ENCODE results near the gene BMP7. TPM values are rescaled to one million over a fixed set of nuclear protein-coding genes. Genes with fewer than 3 reads are reported as not detected.
"Not testable (repeated sequence)": the region's sequence is repeated elsewhere in the genome, so short reads cannot be mapped to it uniquely, and the experiment has no call there.

The BMP7 gene
- total RNA-seq, 1 donor: not detected

GRCh38 chr20:57267158-57267821, 849 bp upstream of the BMP7 start:
- no peaks in the 10 kb centered on the region for H3K79me2 ChIP-seq (ENCODE audit: insufficient read depth, low read length)
- no peaks in the 10 kb centered on the region for H4K20me1 ChIP-seq (ENCODE audit: insufficient read depth, low read length)
- no peaks in the 10 kb centered on the region for H3K36me3 ChIP-seq (ENCODE audit: insufficient read depth, low read length)
- H3K27me3 ChIP-seq (ENCODE audit: insufficient read depth, low read length): peaks cover 23% of the 10 kb centered on the region
- no peaks in the 10 kb centered on the region for H3K9me3 ChIP-seq (ENCODE audit: low read depth, low read length)
- no peak overlapping the region for H3K4me2 ChIP-seq (ENCODE audit: insufficient read depth, low read length)
- no peak overlapping the region for H2AFZ ChIP-seq (ENCODE audit: low read length)
- H3K27ac ChIP-seq (ENCODE audit: low read depth, low read length): no peak overlapping the region
- DNase-seq (ENCODE audit: insufficient read length, low spot score, missing footprints): no peak
- no peaks in the 10 kb centered on the region for H3K4me1 ChIP-seq (ENCODE audit: insufficient read depth, low read length)
- H3K4me3 ChIP-seq (ENCODE audit: insufficient read depth, low read length): no peak overlapping the region
- no peak for TF ChIP-seq CTCF (IDR thresholded peaks at IDR 0.05; ENCODE audit: extremely low read depth, low read depth, low read length)

- Histone ChIP-seq H3K4me2 (ENCODE audit: insufficient read depth, low read length) (no peak overlapping the region), H3K27me3 (ENCODE audit: insufficient read depth, low read length) (peaks cover 23% of the 10 kb centered on the region)
- DNase-seq (ENCODE audit: insufficient read length, low spot score, missing footprints): peak; percentile 76
Measured at GRCh38 chr20:57265997-57266290, 497 bp downstream of the BMP7 start.

GRCh38 chr20:57265336-57265996, 975 bp downstream of the BMP7 start:
- Histone ChIP-seq H4K20me1 (ENCODE audit: insufficient read depth, low read length) (no peaks in the 10 kb centered on the region), H3K4me2 (ENCODE audit: insufficient read depth, low read length) (no peak overlapping the region), H3K4me3 (ENCODE audit: insufficient read depth, low read length) (no peak overlapping the region), H3K36me3 (ENCODE audit: insufficient read depth, low read length) (no peaks in the 10 kb centered on the region), H3K79me2 (ENCODE audit: insufficient read depth, low read length) (no peaks in the 10 kb centered on the region), H3K27ac (ENCODE audit: low read depth, low read length) (no peak overlapping the region), H3K27me3 (ENCODE audit: insufficient read depth, low read length) (peaks cover 23% of the 10 kb centered on the region), H2AFZ (ENCODE audit: low read length) (no peak overlapping the region), H3K4me1 (ENCODE audit: insufficient read depth, low read length) (no peaks in the 10 kb centered on the region), H3K9me3 (ENCODE audit: low read depth, low read length) (no peaks in the 10 kb centered on the region)
- peak; percentile 75 for DNase-seq (ENCODE audit: insufficient read length, low spot score, missing footprints)
- no peak for TF ChIP-seq CTCF (IDR thresholded peaks at IDR 0.05; ENCODE audit: extremely low read depth, low read depth, low read length)

More at GRCh38 chr20:57265997-57266290, 497 bp downstream of the BMP7 start:
- Histone ChIP-seq H3K4me1 (ENCODE audit: insufficient read depth, low read length) (no peaks in the 10 kb centered on the region), H3K79me2 (ENCODE audit: insufficient read depth, low read length) (no peaks in the 10 kb centered on the region), H3K27ac (ENCODE audit: low read depth, low read length) (no peak overlapping the region), H3K4me3 (ENCODE audit: insufficient read depth, low read length) (no peak overlapping the region), H3K9me3 (ENCODE audit: low read depth, low read length) (no peaks in the 10 kb centered on the region), H3K36me3 (ENCODE audit: insufficient read depth, low read length) (no peaks in the 10 kb centered on the region), H4K20me1 (ENCODE audit: insufficient read depth, low read length) (no peaks in the 10 kb centered on the region), H2AFZ (ENCODE audit: low read length) (no peak overlapping the region)
- no peak for TF ChIP-seq CTCF (IDR thresholded peaks at IDR 0.05; ENCODE audit: extremely low read depth, low read depth, low read length)

- H4K20me1 ChIP-seq (ENCODE audit: insufficient read depth, low read length); H3K9me3 ChIP-seq (ENCODE audit: low read depth, low read length); H2AFZ ChIP-seq (ENCODE audit: low read length); H3K27ac ChIP-seq (ENCODE audit: low read depth, low read length); H3K79me2 ChIP-seq (ENCODE audit: insufficient read depth, low read length); DNase-seq (ENCODE audit: insufficient read length, low spot score, missing footprints); H3K4me2 ChIP-seq (ENCODE audit: insufficient read depth, low read length); H3K36me3 ChIP-seq (ENCODE audit: insufficient read depth, low read length); H3K4me3 ChIP-seq (ENCODE audit: insufficient read depth, low read length); H3K4me1 ChIP-seq (ENCODE audit: insufficient read depth, low read length): not testable (repeated sequence)
- peaks cover 28% of the 10 kb centered on the region for H3K27me3 ChIP-seq (ENCODE audit: insufficient read depth, low read length)
Measured at GRCh38 chr20:57264908-57265335, 1.5 kb downstream of the BMP7 start.

Measured in osteoblast (primary cell).